ENCODE results near the gene GET4.

DNA sequence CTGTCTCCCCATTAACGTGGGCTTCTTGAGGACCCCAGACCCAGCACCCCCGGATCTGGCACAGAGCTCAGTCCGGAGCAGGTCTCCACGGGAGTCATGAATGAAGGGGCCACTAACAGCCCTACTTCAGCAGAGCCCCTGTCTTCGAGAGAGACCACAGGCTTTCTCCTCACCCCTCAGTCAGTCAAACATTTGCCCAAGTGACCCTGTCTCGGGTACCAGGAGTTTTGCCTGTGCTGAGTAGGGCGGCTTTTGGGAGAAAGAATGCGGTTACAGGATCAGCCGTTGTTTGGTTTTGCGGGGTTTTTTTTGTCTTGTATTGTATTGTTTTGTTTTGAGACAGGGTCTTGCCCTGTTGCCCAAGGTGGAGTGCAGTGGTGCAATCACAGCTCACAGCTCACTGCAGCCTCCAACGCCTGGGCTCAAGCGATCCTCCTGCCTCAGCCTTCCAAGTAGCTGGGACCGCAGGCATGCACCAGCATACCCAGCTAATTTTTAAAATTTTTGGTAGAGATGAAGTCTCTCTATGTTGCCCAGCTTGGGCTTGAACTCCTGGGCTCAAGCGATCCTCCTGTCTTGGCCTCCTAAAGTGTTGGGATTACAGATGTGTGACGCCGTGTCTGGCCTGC, 61.6 kb downstream of the GET4 start:
- TF ChIP-seq CTCF (IDR thresholded peaks at IDR 0.05; ENCODE audit: low read depth, low read length, missing input control) (no peak), YY1 (IDR thresholded peaks at IDR 0.05) (no peak)
- TF ChIP-seq, protein P1, sequence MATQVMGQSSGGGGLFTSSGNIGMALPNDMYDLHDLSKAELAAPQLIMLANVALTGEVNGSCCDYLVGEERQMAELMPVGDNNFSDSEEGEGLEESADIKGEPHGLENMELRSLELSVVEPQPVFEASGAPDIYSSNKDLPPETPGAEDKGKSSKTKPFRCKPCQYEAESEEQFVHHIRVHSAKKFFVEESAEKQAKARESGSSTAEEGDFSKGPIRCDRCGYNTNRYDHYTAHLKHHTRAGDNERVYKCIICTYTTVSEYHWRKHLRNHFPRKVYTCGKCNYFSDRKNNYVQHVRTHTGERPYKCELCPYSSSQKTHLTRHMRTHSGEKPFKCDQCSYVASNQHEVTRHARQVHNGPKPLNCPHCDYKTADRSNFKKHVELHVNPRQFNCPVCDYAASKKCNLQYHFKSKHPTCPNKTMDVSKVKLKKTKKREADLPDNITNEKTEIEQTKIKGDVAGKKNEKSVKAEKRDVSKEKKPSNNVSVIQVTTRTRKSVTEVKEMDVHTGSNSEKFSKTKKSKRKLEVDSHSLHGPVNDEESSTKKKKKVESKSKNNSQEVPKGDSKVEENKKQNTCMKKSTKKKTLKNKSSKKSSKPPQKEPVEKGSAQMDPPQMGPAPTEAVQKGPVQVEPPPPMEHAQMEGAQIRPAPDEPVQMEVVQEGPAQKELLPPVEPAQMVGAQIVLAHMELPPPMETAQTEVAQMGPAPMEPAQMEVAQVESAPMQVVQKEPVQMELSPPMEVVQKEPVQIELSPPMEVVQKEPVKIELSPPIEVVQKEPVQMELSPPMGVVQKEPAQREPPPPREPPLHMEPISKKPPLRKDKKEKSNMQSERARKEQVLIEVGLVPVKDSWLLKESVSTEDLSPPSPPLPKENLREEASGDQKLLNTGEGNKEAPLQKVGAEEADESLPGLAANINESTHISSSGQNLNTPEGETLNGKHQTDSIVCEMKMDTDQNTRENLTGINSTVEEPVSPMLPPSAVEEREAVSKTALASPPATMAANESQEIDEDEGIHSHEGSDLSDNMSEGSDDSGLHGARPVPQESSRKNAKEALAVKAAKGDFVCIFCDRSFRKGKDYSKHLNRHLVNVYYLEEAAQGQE (IDR thresholded peaks at IDR 0.05), result no peak
